IMR-90 (cell line): Measurements from ENCODE around the gene TFEB. TPM values are rescaled to one million over a fixed set of nuclear protein-coding genes. Genes with fewer than 3 reads are reported as not detected.

Experiments
- ATAC-seq: fragments of 200-7000 bp; cut with Tn5 transposase; 2 replicates; pipeline ENCODE4 v1.9.1; 2020; ENCODE audit warnings: low read depth, mild to moderate bottlenecking, moderate library complexity
- BruUV-seq: library from RNA; stranded (reverse); fragments of 400-500 nt; replicated peaks from 2 replicates; lab custom pipeline; 2021; lab: Mats Ljungman, UMichigan
- CTCF ChIA-PET: fragments of 300-600 bp; formaldehyde crosslinking; extraction: SDS; loops from one replicate; lab custom pipeline; 2021; ENCODE audit warnings: antibody characterized with exemption; lab: Yijun Ruan, JAX
- POLR2A ChIA-PET: fragments of 300-600 bp; sonication (Branson Sonifier 250); formaldehyde crosslinking; loops from one replicate; lab custom pipeline; 2022; ENCODE audit warnings: antibody characterized with exemption; ENCODE audit not compliant: unreplicated experiment; lab: Charles Lee
- DNase-seq: peaks from one replicate; pipeline ENCODE4 v3.0.0; 2013
- H2AFZ ChIP-seq: replicated peaks from 2 replicates; pipeline ENCODE3; 2013; ENCODE audit warnings: low read length, mild to moderate bottlenecking; ENCODE audit not compliant: poor library complexity
- H2AK5ac ChIP-seq: 2 replicates; pipeline ENCODE4 v1.6.1; 2013; ENCODE audit warnings: low read depth, low read length, inconsistent platforms
- H2AK9ac ChIP-seq: replicated peaks from 2 replicates; pipeline ENCODE3; 2013; ENCODE audit warnings: mild to moderate bottlenecking, low read depth, low read length, moderate library complexity; ENCODE audit not compliant: poor library complexity
- H2BK120ac ChIP-seq: 2 replicates; pipeline ENCODE4 v1.6.1; 2013; ENCODE audit warnings: low read depth, low read length, inconsistent platforms
- H2BK15ac ChIP-seq: 3 replicates; pipeline ENCODE4 v1.6.1; 2013; ENCODE audit warnings: low read depth, low read length, inconsistent platforms
- H2BK20ac ChIP-seq: 2 replicates; pipeline ENCODE4 v1.6.1; 2013; ENCODE audit warnings: low read depth, mild to moderate bottlenecking, inconsistent platforms, low read length, moderate library complexity
- H2BK5ac ChIP-seq: 2 replicates; pipeline ENCODE4 v1.6.1; 2013; ENCODE audit warnings: mild to moderate bottlenecking, low read depth, low read length, inconsistent platforms; ENCODE audit not compliant: poor library complexity, severe bottlenecking
- H3K14ac ChIP-seq: replicated peaks from 2 replicates; pipeline ENCODE4 v1.6.1; 2013; ENCODE audit warnings: low read depth, low read length, inconsistent platforms
- H3K18ac ChIP-seq: 2 replicates; pipeline ENCODE4 v1.6.1; 2013; ENCODE audit warnings: low read depth, low read length, control low read depth
- H3K23ac ChIP-seq: 2 replicates; pipeline ENCODE4 v1.6.1; 2013; ENCODE audit warnings: low read depth, low read length, inconsistent platforms
- H3K27ac ChIP-seq: 2 replicates; pipeline ENCODE4 v1.5.1; 2013; ENCODE audit warnings: mild to moderate bottlenecking, control low read depth, low read length; ENCODE audit not compliant: insufficient read depth
- H3K27me3 ChIP-seq: 2 replicates; pipeline ENCODE4 v1.6.1; 2013; ENCODE audit warnings: low read length; ENCODE audit not compliant: control insufficient read depth, insufficient read depth
- H3K36me3 ChIP-seq: 2 replicates; pipeline ENCODE4 v1.6.1; 2013; ENCODE audit warnings: low read length, mixed read lengths; ENCODE audit not compliant: control insufficient read depth, insufficient read depth
- H3K4ac ChIP-seq: 2 replicates; pipeline ENCODE4 v1.6.1; 2013; ENCODE audit warnings: low read depth, low read length, inconsistent platforms
- H3K4me1 ChIP-seq: 2 replicates; pipeline ENCODE4 v1.6.1; 2013; ENCODE audit warnings: low read length, mixed read lengths; ENCODE audit not compliant: control insufficient read depth, insufficient read depth
- H3K4me2 ChIP-seq: 2 replicates; pipeline ENCODE4 v1.6.1; 2013; ENCODE audit warnings: low read depth, mild to moderate bottlenecking, control low read depth, low read length, moderate library complexity
- H3K4me3 ChIP-seq: 2 replicates; pipeline ENCODE4 v1.5.1; 2013; ENCODE audit warnings: low read depth, mild to moderate bottlenecking, control low read depth, low read length, moderate library complexity; ENCODE audit not compliant: insufficient read depth
- H3K56ac ChIP-seq: 2 replicates; pipeline ENCODE4 v1.6.1; 2013; ENCODE audit warnings: low read length, inconsistent platforms; ENCODE audit not compliant: insufficient read depth; ENCODE audit errors: extremely low read depth
- H3K79me1 ChIP-seq, 2 experiments: 2 replicates each; pipeline ENCODE4 v1.6.1; 2013; ENCODE audit warnings: low read length in 2 of 2, inconsistent platforms in 1 of 2, low read depth in 1 of 2
- H3K9ac ChIP-seq: 2 replicates; pipeline ENCODE4 v1.6.1; 2013; ENCODE audit warnings: low read depth, low read length, control low read depth
- H3K9me1 ChIP-seq: 2 replicates; pipeline ENCODE4 v1.6.1; 2013; ENCODE audit warnings: low read length, inconsistent platforms; ENCODE audit not compliant: insufficient read depth
- H3K9me3 ChIP-seq: 2 replicates; pipeline ENCODE4 v1.6.1; 2013; ENCODE audit warnings: low read length; ENCODE audit not compliant: control insufficient read depth, insufficient read depth
- H4K20me1 ChIP-seq: 2 replicates; pipeline ENCODE4 v1.6.1; 2013; ENCODE audit warnings: low read length, inconsistent platforms; ENCODE audit not compliant: insufficient read depth
- H4K5ac ChIP-seq: 2 replicates; pipeline ENCODE4 v1.6.1; 2013; ENCODE audit warnings: mild to moderate bottlenecking, low read depth, low read length, control low read depth
- H4K8ac ChIP-seq, 2 experiments: 2 replicates each; pipeline ENCODE4 v1.6.1; 2013; ENCODE audit warnings: low read depth in 2 of 2, low read length in 2 of 2, control low read depth in 1 of 2, inconsistent platforms in 1 of 2
- H4K91ac ChIP-seq: 2 replicates; pipeline ENCODE4 v1.6.1; 2013; ENCODE audit warnings: low read depth, low read length, inconsistent platforms; ENCODE audit not compliant: insufficient read depth
- CEBPB ChIP-seq: IDR thresholded peaks from 2 replicates; pipeline ENCODE4 v1.6.1; 2012; ENCODE audit warnings: low read depth, low read length, improper control_type of control experiment
- WGBS, 2 experiments: methylation state at CpG; one replicate each; pipeline versions ENCODE4 v1.1.5 to v1.1.7; 2013; ENCODE audit warnings: missing lambda C conversion rate in 2 of 2; ENCODE audit not compliant: insufficient read length in 1 of 2; ENCODE audit errors: extremely low coverage in 2 of 2; 5-methylcytosine and 5-hydroxymethylcytosine counted together
- dilution Hi-C: fragments of 300-500 bp; cut with HindIII; formaldehyde crosslinking; loops from one replicate; pipeline ENCODE4 v1.14.3; 2018; ENCODE audit warnings: low sequenced_read_pairs; ENCODE audit not compliant: unreplicated experiment
- in situ Hi-C: fragments of 300-500 bp; cut with MboI; formaldehyde crosslinking; loops from 3 replicates; pipeline ENCODE4 v1.14.3; 2019; ENCODE audit warnings: low sequenced_read_pairs, inconsistent platforms, mixed read lengths
- intact Hi-C: fragments of 100-400 bp; cut with micrococcal nuclease; formaldehyde crosslinking; loops from 2 replicates; pipeline ENCODE4 v1.10.0; 2022
- polyA plus RNA-seq, 3 experiments: library from polyadenylated mRNA; depleted of rRNA; stranded (reverse); fragments of >200 nt; gene quantifications; 2 replicates each; pipeline ENCODE4 v1.2.3, GENCODE V29; 2012; ENCODE audit warnings: low replicate concordance in 1 of 3
- total RNA-seq: library from RNA; depleted of rRNA; stranded (reverse); fragments of >200 nt; gene quantifications from 2 replicates; pipeline ENCODE4 v1.2.3, GENCODE V29; 2012
- TF ChIP-seq, protein P1 (sequence below): fragments of 150-350 bp; IDR thresholded peaks from 2 replicates; pipeline ENCODE4 v1.6.1; 2016; ENCODE audit warnings: low read depth, mild to moderate bottlenecking, low read length, moderate library complexity, borderline replicate concordance

The TFEB gene
- total and polyA plus RNA-seq, 2 of the 4 experiments (the other 2 are of a cell fraction), result 4.5 to 4.9 TPM

DNA sequence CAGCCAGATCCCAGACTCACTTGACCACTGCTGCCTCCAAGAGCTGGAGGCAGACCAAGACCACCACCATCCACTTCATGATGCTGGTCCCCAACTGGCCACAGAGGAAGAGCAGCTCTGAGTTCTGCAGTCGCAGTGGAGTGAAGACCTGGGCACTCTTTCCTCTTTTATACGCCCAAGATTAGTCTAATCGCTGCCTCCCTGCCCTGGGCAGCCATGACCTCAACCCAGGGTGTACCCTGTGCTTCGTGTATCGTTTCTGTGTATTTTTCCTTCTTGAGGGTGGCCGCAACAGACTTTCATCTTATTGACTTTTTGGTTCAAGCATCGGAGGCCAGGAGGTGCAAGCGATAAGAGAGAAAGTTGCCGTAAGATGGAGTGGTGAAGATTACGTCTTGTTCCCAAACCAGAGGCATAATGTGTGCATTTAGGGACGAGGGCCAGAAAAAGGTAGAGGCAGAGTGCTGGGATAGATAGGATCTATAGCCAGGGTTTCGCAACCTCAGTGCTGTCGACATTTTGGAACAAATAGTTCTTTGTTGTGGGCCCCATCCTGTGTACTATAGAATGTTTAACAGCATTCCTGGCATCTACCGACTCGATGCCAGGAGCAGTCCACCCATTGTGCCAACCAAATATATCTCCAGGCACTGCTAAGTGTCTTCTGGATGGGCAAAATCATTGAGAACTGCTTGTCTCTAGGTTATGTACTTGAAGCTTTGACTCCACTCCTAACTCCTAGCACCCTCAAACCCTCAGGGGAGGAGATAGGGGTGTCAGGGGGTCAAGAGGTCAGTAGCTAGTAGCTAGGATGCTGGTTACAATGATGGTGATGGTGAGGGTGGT, 12.1 kb upstream of the TFEB start, which contains the start of gene PGC:
PGC (minus strand) TSS at position 142 of the 846 bp plus-strand sequence; CDS start at position 79, 63 bp downstream.
- H4K20me1 ChIP-seq, result no peaks in the 10 kb centered on the region
- in situ Hi-C loops (no loop called here), intact Hi-C loops (no loop called here), dilution Hi-C loops (no loop called here)
- peaks cover 13% of the 10 kb centered on the region for H3K27me3 ChIP-seq
- no peak within 1 kb of the TSS for H2AFZ ChIP-seq
- H3K18ac ChIP-seq, result no peak within 1 kb of the TSS
- POLR2A ChIA-PET, result no interaction called here
- H2AK9ac ChIP-seq, result no peak within 1 kb of the TSS
- no peak within 1 kb of the TSS for H3K4me3 ChIP-seq
- H2BK120ac ChIP-seq, result no peak within 1 kb of the TSS
- no peak within 1 kb of the TSS for H2AK5ac ChIP-seq
- DNase-seq, result no peak
- no TSS peak for BruUV-seq
- WGBS, 2 experiments, result 85% methylated on average over 8 of the region's 15 CpGs; no CpG with 5 or more reads in 1 of the 2 experiments
- no peak for ATAC-seq
- H4K91ac ChIP-seq, result no peak within 1 kb of the TSS
- H3K9ac ChIP-seq, result no peak within 1 kb of the TSS
- H2BK20ac ChIP-seq, result no peak within 1 kb of the TSS
- no peaks in the 10 kb centered on the region for H3K9me1 ChIP-seq
- H3K4ac ChIP-seq, result no peak within 1 kb of the TSS
- no peaks in the 10 kb centered on the region for H3K79me1 ChIP-seq
- H3K56ac ChIP-seq, result no peak within 1 kb of the TSS
- H3K27ac ChIP-seq, result no peak within 1 kb of the TSS
- no peak within 1 kb of the TSS for H4K8ac ChIP-seq
- H2BK15ac ChIP-seq, result no peak within 1 kb of the TSS
- H3K14ac ChIP-seq, result no peak within 1 kb of the TSS
- H3K4me1 ChIP-seq, result no peaks in the 10 kb centered on the region
- H3K36me3 ChIP-seq, result no peaks in the 10 kb centered on the region
- no peak within 1 kb of the TSS for H3K23ac ChIP-seq
- CTCF ChIA-PET, result no interaction called here
- H2BK5ac ChIP-seq, result no peak within 1 kb of the TSS
- no peak within 1 kb of the TSS for H4K5ac ChIP-seq
- no peaks in the 10 kb centered on the region for H3K9me3 ChIP-seq
- TF ChIP-seq CEBPB, result peak; percentile 60
- TF ChIP-seq, protein P1, sequence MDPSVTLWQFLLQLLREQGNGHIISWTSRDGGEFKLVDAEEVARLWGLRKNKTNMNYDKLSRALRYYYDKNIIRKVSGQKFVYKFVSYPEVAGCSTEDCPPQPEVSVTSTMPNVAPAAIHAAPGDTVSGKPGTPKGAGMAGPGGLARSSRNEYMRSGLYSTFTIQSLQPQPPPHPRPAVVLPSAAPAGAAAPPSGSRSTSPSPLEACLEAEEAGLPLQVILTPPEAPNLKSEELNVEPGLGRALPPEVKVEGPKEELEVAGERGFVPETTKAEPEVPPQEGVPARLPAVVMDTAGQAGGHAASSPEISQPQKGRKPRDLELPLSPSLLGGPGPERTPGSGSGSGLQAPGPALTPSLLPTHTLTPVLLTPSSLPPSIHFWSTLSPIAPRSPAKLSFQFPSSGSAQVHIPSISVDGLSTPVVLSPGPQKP, result no peak
- no peak within 1 kb of the TSS for H3K4me2 ChIP-seq
